ENCODE results near the gene CEACAM16. TPM values are rescaled to one million over a fixed set of nuclear protein-coding genes. Genes with fewer than 3 reads are reported as not detected.
A peak's percentile ranks its signal among the peaks of the same experiment; 100 is the strongest.

CEACAM16 gene
- total RNA-seq, 1 experiment from 2014 or later, result not detected

DNA sequence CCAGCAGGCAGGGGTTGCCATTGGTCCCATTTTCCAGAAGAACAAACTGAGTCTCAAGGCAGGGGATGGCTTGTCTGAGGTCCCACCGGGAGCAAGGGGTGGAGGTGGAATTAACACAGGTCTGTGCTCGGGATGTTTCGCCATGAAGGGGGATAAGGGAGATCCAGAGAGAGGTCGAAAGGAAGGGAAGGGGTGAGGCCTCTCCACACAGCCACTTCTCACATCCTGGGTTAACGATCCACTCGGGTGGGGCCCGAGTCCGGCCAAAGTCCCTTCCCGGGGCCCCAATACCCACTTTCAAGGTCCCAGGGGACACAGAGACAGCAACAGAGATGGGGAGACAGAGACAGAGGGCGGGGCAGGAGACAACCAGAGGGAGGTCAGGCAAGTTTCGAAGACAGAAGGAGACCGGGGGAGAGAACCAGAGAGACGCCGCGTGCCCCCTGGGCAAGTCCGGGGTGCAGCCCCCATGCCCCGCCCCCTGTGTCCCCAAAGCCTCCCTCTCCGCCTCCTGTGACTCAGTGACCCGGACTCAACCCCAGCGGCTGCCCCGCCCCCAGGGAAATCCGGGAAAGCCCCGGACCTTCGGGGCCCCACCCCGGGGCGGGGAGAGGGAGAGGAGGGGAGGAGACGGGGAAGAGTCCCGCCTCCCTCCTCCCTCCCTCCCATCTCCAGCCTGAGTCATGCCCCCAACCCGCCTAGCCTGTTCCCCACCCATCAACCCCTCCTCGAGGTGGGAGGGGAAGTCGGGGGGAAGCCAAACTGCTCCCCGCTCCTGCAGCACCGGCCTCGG, 48.2 kb downstream of the CEACAM16 start:
- H3K27ac ChIP-seq, result peak overlapping the region; percentile 95
- no peaks in the 10 kb centered on the region for H3K27me3 ChIP-seq (ENCODE audit: insufficient read depth, low read depth)
- H2AFZ ChIP-seq, result peak overlapping the region; percentile 82; the same call in 1 of the 2 replicates
- BruUV-seq (replicated peaks), result TSS peak; percentile 49
- TF ChIP-seq EZH2 (IDR thresholded peaks at IDR 0.05; ENCODE audit: low read depth), result no peak
- TF ChIP-seq, protein P1, sequence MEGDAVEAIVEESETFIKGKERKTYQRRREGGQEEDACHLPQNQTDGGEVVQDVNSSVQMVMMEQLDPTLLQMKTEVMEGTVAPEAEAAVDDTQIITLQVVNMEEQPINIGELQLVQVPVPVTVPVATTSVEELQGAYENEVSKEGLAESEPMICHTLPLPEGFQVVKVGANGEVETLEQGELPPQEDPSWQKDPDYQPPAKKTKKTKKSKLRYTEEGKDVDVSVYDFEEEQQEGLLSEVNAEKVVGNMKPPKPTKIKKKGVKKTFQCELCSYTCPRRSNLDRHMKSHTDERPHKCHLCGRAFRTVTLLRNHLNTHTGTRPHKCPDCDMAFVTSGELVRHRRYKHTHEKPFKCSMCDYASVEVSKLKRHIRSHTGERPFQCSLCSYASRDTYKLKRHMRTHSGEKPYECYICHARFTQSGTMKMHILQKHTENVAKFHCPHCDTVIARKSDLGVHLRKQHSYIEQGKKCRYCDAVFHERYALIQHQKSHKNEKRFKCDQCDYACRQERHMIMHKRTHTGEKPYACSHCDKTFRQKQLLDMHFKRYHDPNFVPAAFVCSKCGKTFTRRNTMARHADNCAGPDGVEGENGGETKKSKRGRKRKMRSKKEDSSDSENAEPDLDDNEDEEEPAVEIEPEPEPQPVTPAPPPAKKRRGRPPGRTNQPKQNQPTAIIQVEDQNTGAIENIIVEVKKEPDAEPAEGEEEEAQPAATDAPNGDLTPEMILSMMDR (conservative IDR thresholded peaks at IDR 0.05), result no peak
- H3K79me2 ChIP-seq (ENCODE audit: low read depth), result peaks cover 28% of the 10 kb centered on the region
- no peaks in the 10 kb centered on the region for H3K9me2 ChIP-seq (ENCODE audit: insufficient read depth)
- POLR2A ChIA-PET (ENCODE audit: unreplicated experiment), result no interaction called here
- no peaks in the 10 kb centered on the region for H3K9me3 ChIP-seq (ENCODE audit: insufficient read depth, low read depth)
- intact Hi-C loops (cut with micrococcal nuclease; ENCODE audit: unreplicated experiment), result loop anchor here (1.0 kb wide), 1 partner anchor 27 kb away; no protein-coding TSS in a partner anchor
- CTCF ChIA-PET, result no interaction called here
- H3K36me3 ChIP-seq (ENCODE audit: low read depth), result peaks cover 10% of the 10 kb centered on the region; the same call in 1 of the 2 replicates
- H3F3A ChIP-seq (ENCODE audit: insufficient read depth, low read depth), result peaks cover 40% of the 10 kb centered on the region
- peak overlapping the region; percentile 78 for H3K4me3 ChIP-seq
- no peaks in the 10 kb centered on the region for H4K20me1 ChIP-seq (ENCODE audit: insufficient read depth)
- H3K4me2 ChIP-seq, result peak overlapping the region; percentile 96
- H3K4me1 ChIP-seq (replicated peaks; ENCODE audit: insufficient read depth), result peaks cover 66% of the 10 kb centered on the region
- peak; percentile 87 to 97 for DNase-seq

DNA sequence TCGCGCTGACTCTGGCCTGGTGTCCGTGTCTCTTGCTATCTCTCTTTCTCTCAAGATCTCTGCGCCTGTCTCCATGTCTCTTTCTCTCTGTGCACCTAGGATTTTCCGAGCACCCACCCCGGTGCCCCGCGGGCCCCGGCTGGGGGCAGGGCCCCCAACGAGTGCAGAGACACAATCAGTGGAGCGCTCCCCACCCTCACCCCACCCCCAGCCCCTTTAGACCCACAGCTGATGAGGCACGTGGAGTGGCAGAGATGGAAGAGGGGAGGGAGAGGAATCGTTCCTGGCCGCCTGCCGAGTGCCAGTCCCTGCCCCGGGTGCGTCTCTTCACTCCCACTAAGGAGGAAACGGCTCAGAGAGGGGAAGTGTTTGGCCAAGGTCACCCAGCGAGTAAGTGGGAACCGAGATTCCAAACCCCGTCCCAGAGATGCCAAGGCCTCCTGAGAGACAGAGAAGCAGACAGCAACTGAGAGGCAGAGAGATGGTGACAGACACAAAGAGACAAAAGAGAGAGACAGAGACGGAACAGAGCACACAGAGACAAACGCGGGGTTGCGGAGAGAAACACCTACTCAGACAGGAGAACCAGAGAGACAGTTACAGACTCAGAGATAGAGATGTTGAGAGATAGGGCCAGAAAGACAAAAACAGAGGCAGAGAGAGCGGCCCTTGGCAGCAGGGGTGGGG, 48.9 kb downstream of the CEACAM16 start:
- no TSS peak for BruUV-seq (replicated peaks)
- Histone ChIP-seq H3K79me2 (ENCODE audit: low read depth) (peaks cover 28% of the 10 kb centered on the region), H3K36me3 (ENCODE audit: low read depth) (peaks cover 17% of the 10 kb centered on the region), H3K27ac (peak overlapping the region; percentile 95), H3K9me2 (ENCODE audit: insufficient read depth) (no peaks in the 10 kb centered on the region), H4K20me1 (ENCODE audit: insufficient read depth) (no peaks in the 10 kb centered on the region), H3K4me2 (peak overlapping the region; percentile 96), H3K27me3 (ENCODE audit: insufficient read depth, low read depth) (no peaks in the 10 kb centered on the region), H3K4me1 (replicated peaks; ENCODE audit: insufficient read depth) (peaks cover 66% of the 10 kb centered on the region), H3F3A (ENCODE audit: insufficient read depth, low read depth) (peaks cover 40% of the 10 kb centered on the region), H2AFZ (peak overlapping the region; percentile 82), H3K4me3 (peak overlapping the region; percentile 78), H3K9me3 (ENCODE audit: insufficient read depth, low read depth) (no peaks in the 10 kb centered on the region)
- ChIA-PET POLR2A (ENCODE audit: unreplicated experiment) (no interaction called here), CTCF (no interaction called here)
- peak; percentile 60 to 67 for DNase-seq
- intact Hi-C loops (cut with micrococcal nuclease; ENCODE audit: unreplicated experiment), result loop anchor here (1.0 to 2.0 kb wide), 2 partner anchors 23 to 26 kb away; no protein-coding TSS in a partner anchor
- TF ChIP-seq, protein P1 (conservative IDR thresholded peaks at IDR 0.05), result no peak
- TF ChIP-seq EZH2 (IDR thresholded peaks at IDR 0.05; ENCODE audit: low read depth), result no peak

DNA sequence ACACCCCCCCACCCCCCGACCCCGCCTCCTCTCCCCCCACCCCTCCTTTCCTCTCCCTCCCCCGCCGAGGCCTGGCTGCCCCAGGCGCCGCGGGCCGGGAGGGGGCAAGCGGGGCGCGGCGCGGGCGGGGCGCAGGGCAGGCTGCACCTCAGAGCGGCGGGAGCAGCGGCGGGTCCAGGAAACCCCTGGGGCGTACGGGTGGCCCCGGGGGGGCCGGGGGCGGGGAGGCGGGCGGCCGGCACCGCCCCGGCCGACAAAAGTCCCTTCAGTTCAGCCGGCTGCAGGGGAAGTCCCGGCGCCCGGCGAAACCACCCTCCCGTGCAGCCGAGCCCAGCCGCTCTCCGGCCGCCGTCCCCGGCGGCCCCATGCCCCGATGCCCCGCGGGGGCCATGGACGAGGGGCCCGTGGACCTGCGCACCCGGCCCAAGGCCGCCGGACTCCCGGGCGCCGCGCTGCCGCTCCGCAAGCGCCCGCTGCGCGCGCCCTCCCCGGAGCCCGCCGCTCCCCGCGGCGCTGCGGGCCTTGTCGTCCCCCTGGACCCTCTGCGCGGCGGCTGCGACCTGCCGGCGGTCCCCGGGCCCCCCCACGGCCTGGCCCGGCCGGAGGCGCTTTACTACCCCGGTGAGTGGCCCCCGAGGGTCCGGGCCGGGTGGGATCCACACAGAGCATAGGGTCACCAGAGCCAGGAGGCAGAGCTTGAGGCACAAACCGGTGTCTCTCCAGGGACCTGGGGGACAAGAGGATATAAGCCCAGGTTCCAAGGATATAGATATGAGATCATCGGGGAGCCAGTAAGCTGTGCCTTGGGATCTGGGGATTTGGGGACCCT, 49.7 kb downstream of the CEACAM16 start, which contains the start of gene BCL3:
TSS of gene BCL3 (plus strand) at position 283 of the 829 bp plus-strand sequence. CDS start at position 366, 83 bp downstream.
- Histone ChIP-seq H3K4me1 (replicated peaks; ENCODE audit: insufficient read depth) (peaks cover 65% of the 10 kb centered on the region), H3K79me2 (ENCODE audit: low read depth) (peaks cover 28% of the 10 kb centered on the region), H3K36me3 (ENCODE audit: low read depth) (peaks cover 17% of the 10 kb centered on the region), H3K27me3 (ENCODE audit: insufficient read depth, low read depth) (no peaks in the 10 kb centered on the region), H3F3A (ENCODE audit: insufficient read depth, low read depth) (peaks cover 37% of the 10 kb centered on the region), H3K9me3 (ENCODE audit: insufficient read depth, low read depth) (no peaks in the 10 kb centered on the region), H4K20me1 (ENCODE audit: insufficient read depth) (no peaks in the 10 kb centered on the region), H3K4me2 (peak within 1 kb of the TSS; percentile 96), H3K27ac (peak within 1 kb of the TSS; percentile 95), H3K4me3 (peak within 1 kb of the TSS; percentile 78), H3K9me2 (ENCODE audit: insufficient read depth) (no peaks in the 10 kb centered on the region), H2AFZ (peak within 1 kb of the TSS; percentile 82)
- CTCF ChIA-PET, result interaction anchor here (0.7 to 1.2 kb wide), 2 partner anchors 22 to 78 kb away, joined by 9 to 10 read pairs; no protein-coding TSS in a partner anchor
- no TSS peak for BruUV-seq (replicated peaks)
- peak; percentile 48 to 88 for DNase-seq
- no peak for TF ChIP-seq EZH2 (IDR thresholded peaks at IDR 0.05; ENCODE audit: low read depth)
- POLR2A ChIA-PET (ENCODE audit: unreplicated experiment), result no interaction called here
- intact Hi-C loops (cut with micrococcal nuclease; ENCODE audit: unreplicated experiment), result loop anchor here (2.0 kb wide), 1 partner anchor 22 kb away; no protein-coding TSS in a partner anchor
